PC-3 (cell line): Measurements from ENCODE around the gene CNTN2. TPM values are rescaled to one million over a fixed set of nuclear protein-coding genes. Genes with fewer than 3 reads are reported as not detected.

Experiments
- ATAC-seq: fragments of 200-7000 bp; cut with Tn5 transposase; 2 replicates; pipeline ENCODE4 v1.9.1; 2020; ENCODE audit warnings: mild to moderate bottlenecking, moderate library complexity
- Bru-seq: library from RNA; stranded (reverse); fragments of 400-500 nt; gene quantifications from one replicate; lab custom pipeline; 2021; lab: Mats Ljungman, UMichigan
- BruChase-seq, 2 experiments: library from RNA; stranded (reverse); fragments of 400-500 nt; gene quantifications; one replicate each; lab custom pipeline; 2021; lab: Mats Ljungman, UMichigan
- BruUV-seq: library from RNA; stranded (reverse); fragments of 400-500 nt; replicated peaks from 2 replicates; lab custom pipeline; 2021; lab: Mats Ljungman, UMichigan
- CTCF ChIA-PET: fragments of 300-600 bp; sonication (Branson Sonifier 250); formaldehyde crosslinking; loops from one replicate; lab custom pipeline; 2022; ENCODE audit warnings: antibody characterized with exemption; lab: Charles Lee
- POLR2A ChIA-PET: fragments of 300-600 bp; sonication (Branson Sonifier 250); formaldehyde crosslinking; loops from one replicate; lab custom pipeline; 2022; ENCODE audit warnings: antibody characterized with exemption; ENCODE audit not compliant: unreplicated experiment; lab: Charles Lee
- DNase-seq: peaks from one replicate; pipeline ENCODE4 v3.0.0-alpha.2; 2015
- H2AFZ ChIP-seq: fragments of 300-600 bp; sonication (generic); 2 replicates; pipeline ENCODE4 v1.6.0; 2016; ENCODE audit warnings: antibody characterized with exemption, low read length
- H3F3A ChIP-seq: fragments of 300-600 bp; sonication (generic); one replicate; pipeline ENCODE4 v1.6.0; 2017; ENCODE audit warnings: antibody characterized with exemption, low read length, control low read depth, mild to moderate bottlenecking; ENCODE audit not compliant: unreplicated experiment
- H3K27ac ChIP-seq: fragments of 300-600 bp; sonication (generic); 2 replicates; pipeline ENCODE4 v1.5.1; 2016; ENCODE audit warnings: mild to moderate bottlenecking, low read length
- H3K27me3 ChIP-seq: fragments of 300-600 bp; sonication (generic); 2 replicates; pipeline ENCODE4 v1.6.1; 2016; ENCODE audit warnings: low read length, mixed read lengths
- H3K36me3 ChIP-seq: fragments of 300-600 bp; sonication (generic); 2 replicates; pipeline ENCODE4 v1.6.1; 2016; ENCODE audit warnings: low read depth, mixed run types, low read length, mixed read lengths
- H3K4me1 ChIP-seq: fragments of 300-600 bp; sonication (generic); 2 replicates; pipeline ENCODE4 v1.5.1; 2016; ENCODE audit warnings: low read length; ENCODE audit not compliant: insufficient read depth
- H3K4me2 ChIP-seq: fragments of 300-600 bp; sonication (generic); 2 replicates; pipeline ENCODE4 v1.6.0; 2016; ENCODE audit warnings: low read length
- H3K4me3 ChIP-seq: fragments of 300-600 bp; sonication (generic); 2 replicates; pipeline ENCODE4 v1.5.1; 2016; ENCODE audit warnings: mild to moderate bottlenecking, low read length, mixed read lengths
- H3K79me2 ChIP-seq: fragments of 300-600 bp; sonication (generic); 2 replicates; pipeline ENCODE4 v1.6.1; 2017; ENCODE audit warnings: low read length, mixed read lengths
- H3K9ac ChIP-seq: fragments of 300-600 bp; sonication (generic); 2 replicates; pipeline ENCODE4 v1.6.0; 2016; ENCODE audit warnings: mild to moderate bottlenecking, low read length
- H3K9me2 ChIP-seq: fragments of 300-600 bp; sonication (generic); replicated peaks from 2 replicates; pipeline ENCODE4 v1.6.1; 2016; ENCODE audit warnings: mixed run types, low read length, mixed read lengths
- H3K9me3 ChIP-seq: fragments of 300-600 bp; sonication (generic); 2 replicates; pipeline ENCODE4 v1.6.1; 2016; ENCODE audit warnings: low read length, mixed read lengths
- H4K20me1 ChIP-seq: fragments of 300-600 bp; sonication (generic); 2 replicates; pipeline ENCODE4 v1.6.1; 2016; ENCODE audit warnings: low read length, mixed read lengths
- EZH2 ChIP-seq: fragments of 300-600 bp; sonication (generic); IDR thresholded peaks from one replicate; pipeline ENCODE4 v1.6.1; 2017; ENCODE audit warnings: antibody characterized with exemption, mild to moderate bottlenecking, low read length; ENCODE audit not compliant: unreplicated experiment
- EZH2phosphoT487 ChIP-seq: fragments of 300-600 bp; sonication (generic); IDR thresholded peaks from 2 replicates; pipeline ENCODE4 v1.6.1; 2018; ENCODE audit warnings: mild to moderate bottlenecking, antibody characterized with exemption, low read length, borderline replicate concordance
- intact Hi-C: fragments of 100-400 bp; cut with micrococcal nuclease; formaldehyde crosslinking; loops from 2 replicates; pipeline ENCODE4 v1.9.0; 2023
- long read RNA-seq: library from polyadenylated mRNA; unstranded; transcript quantifications from one replicate; pipeline ENCODE4 v2.0.0, GENCODE V29; 2021; ENCODE audit not compliant: unreplicated experiment
- total RNA-seq: library from RNA; depleted of rRNA; stranded (reverse); fragments of >200 nt; gene quantifications from 2 replicates; pipeline ENCODE4 v1.2.3, GENCODE V29; 2014; rRNA removed
- TF ChIP-seq, protein P1 (sequence below): fragments of 300-600 bp; sonication (generic); conservative IDR thresholded peaks from 2 replicates; pipeline ENCODE4 v1.5.1; 2017; ENCODE audit warnings: antibody characterized with exemption, low read depth, mild to moderate bottlenecking, low read length

Gene CNTN2
- total RNA-seq (0.07 and 0.12 TPM in 2 replicates), Bru-seq, nascent RNA (percentile 2 among the genes with signal in this experiment), BruChase-seq, experiment 1, labeled RNA remaining after a 6-hour chase (percentile 5 among the genes with signal in this experiment), BruChase-seq, experiment 2, labeled RNA remaining after a 2-hour chase (percentile 4 among the genes with signal in this experiment)
- long read RNA-seq, result 0 reads

GRCh38 chr1:205042911-205043806, at the start of gene CNTN2:
TSS of gene CNTN2 (plus strand) at chr1:205043212. CDS start at chr1:205053186, 9,974 bp downstream.
- Histone ChIP-seq H3K36me3 (no peaks in the 10 kb centered on the region), H3F3A (no peaks in the 10 kb centered on the region), H3K79me2 (no peaks in the 10 kb centered on the region), H3K27me3 (peaks cover 94% of the 10 kb centered on the region), H3K9me2 (no peaks in the 10 kb centered on the region), H3K9ac (no peak within 1 kb of the TSS), H2AFZ (no peak within 1 kb of the TSS), H3K4me3 (no peak within 1 kb of the TSS), H4K20me1 (no peaks in the 10 kb centered on the region), H3K4me1 (no peaks in the 10 kb centered on the region), H3K27ac (no peak within 1 kb of the TSS), H3K4me2 (no peak within 1 kb of the TSS), H3K9me3 (no peaks in the 10 kb centered on the region)
- CTCF ChIA-PET, result no interaction called here
- ATAC-seq, result peak; percentile 33
- intact Hi-C loops, result no loop called here
- no peak for DNase-seq
- no TSS peak for BruUV-seq
- POLR2A ChIA-PET, result no interaction called here
- peak; percentile 82 for TF ChIP-seq EZH2
- TF ChIP-seq EZH2phosphoT487, result peak; percentile 60; the same call in 1 of the 2 replicates
- TF ChIP-seq, protein P1, sequence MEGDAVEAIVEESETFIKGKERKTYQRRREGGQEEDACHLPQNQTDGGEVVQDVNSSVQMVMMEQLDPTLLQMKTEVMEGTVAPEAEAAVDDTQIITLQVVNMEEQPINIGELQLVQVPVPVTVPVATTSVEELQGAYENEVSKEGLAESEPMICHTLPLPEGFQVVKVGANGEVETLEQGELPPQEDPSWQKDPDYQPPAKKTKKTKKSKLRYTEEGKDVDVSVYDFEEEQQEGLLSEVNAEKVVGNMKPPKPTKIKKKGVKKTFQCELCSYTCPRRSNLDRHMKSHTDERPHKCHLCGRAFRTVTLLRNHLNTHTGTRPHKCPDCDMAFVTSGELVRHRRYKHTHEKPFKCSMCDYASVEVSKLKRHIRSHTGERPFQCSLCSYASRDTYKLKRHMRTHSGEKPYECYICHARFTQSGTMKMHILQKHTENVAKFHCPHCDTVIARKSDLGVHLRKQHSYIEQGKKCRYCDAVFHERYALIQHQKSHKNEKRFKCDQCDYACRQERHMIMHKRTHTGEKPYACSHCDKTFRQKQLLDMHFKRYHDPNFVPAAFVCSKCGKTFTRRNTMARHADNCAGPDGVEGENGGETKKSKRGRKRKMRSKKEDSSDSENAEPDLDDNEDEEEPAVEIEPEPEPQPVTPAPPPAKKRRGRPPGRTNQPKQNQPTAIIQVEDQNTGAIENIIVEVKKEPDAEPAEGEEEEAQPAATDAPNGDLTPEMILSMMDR, result no peak

DNA sequence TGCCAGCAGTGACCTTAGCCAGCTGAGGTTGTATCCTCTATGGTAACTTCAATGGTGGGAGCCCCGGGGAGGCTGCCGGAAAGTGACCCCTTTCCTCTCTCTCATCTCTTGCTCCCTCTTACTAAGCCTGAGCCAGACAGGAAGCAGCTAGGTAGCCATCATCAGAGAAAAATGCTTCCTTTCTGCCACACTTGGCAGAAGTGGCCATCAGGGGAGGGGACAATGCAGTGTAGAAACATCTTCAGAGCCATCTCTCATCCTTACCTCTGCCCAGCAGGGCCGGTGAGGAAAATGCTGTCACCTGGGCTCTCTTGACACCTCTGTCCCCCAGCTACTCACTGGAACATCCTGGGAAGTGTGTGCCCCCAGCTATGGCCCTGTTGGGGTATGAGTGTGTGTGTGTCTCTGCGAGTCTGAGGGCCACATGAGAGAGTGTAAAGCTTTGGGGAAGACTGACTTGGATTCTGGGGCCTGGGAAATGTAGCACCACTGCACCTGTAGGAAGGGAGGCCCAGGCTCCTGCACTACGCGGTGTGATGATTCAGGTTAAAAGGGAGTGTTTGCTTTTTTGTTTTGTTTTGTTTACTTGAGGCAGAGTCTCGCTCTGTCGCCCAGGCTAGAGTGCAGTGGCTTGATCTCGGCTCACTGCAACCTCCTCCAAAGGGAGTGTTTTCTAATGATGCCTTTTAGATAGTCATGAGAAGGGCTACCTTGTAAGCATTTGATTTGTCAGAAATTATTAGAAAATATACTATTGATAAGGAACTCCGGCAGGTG, 48.7 kb upstream of the CNTN2 start:
- Histone ChIP-seq H3F3A (no peaks in the 10 kb centered on the region), H3K9ac (no peak overlapping the region), H2AFZ (no peak overlapping the region), H4K20me1 (no peaks in the 10 kb centered on the region), H3K79me2 (no peaks in the 10 kb centered on the region), H3K9me2 (no peaks in the 10 kb centered on the region), H3K27me3 (peaks cover 90% of the 10 kb centered on the region), H3K9me3 (no peaks in the 10 kb centered on the region), H3K4me2 (no peak overlapping the region), H3K4me3 (no peak overlapping the region), H3K27ac (no peak overlapping the region), H3K36me3 (no peaks in the 10 kb centered on the region), H3K4me1 (no peaks in the 10 kb centered on the region)
- intact Hi-C loops, result loop anchor here (10.0 kb wide), 1 partner anchor 151 kb away; no protein-coding TSS in a partner anchor
- ChIA-PET CTCF (no interaction called here), POLR2A (no interaction called here)
- ATAC-seq (no peak), DNase-seq (peak; percentile 29)
- no peak for TF ChIP-seq EZH2
- no peak for TF ChIP-seq EZH2phosphoT487
- TF ChIP-seq, protein P1, result no peak
- BruUV-seq, result no TSS peak
